Transverse colon (tissue), 3 donors: ENCODE results near the gene NCOA3.

Source experiments
- CTCF ChIP-seq, 5 experiments: fragments of 200-600 bp in 3 of 5; fragments of 450-650 bp in 2 of 5; sonication (generic) in 3 of 5; IDR thresholded peaks; 1 replicate in 2 of 5; 2 replicates in 3 of 5; pipeline ENCODE4 v1.5.1; 2016 to 2017; ENCODE audit warnings: antibody characterized with exemption in 5 of 5, inconsistent platforms in 3 of 5, mild to moderate bottlenecking in 2 of 5, moderate library complexity in 1 of 5
- EP300 ChIP-seq: sonication (generic); formaldehyde crosslinking; IDR thresholded peaks from one replicate; pipeline ENCODE4 v1.6.1; 2017; ENCODE audit warnings: antibody characterized with exemption, low read depth
- POLR2A ChIP-seq: fragments of 450-650 bp; IDR thresholded peaks from one replicate; pipeline ENCODE4 v1.6.1; 2016; ENCODE audit warnings: antibody characterized with exemption, mild to moderate bottlenecking, moderate library complexity

GRCh38 chr20:47618479-47618878 lies 116.8 kb downstream of the NCOA3 start:
- no peak for TF ChIP-seq CTCF (IDR thresholded peaks at IDR 0.05)
- no peak for TF ChIP-seq EP300
- no peak for TF ChIP-seq POLR2A
